ENCODE data around the gene TPST2.

DNA sequence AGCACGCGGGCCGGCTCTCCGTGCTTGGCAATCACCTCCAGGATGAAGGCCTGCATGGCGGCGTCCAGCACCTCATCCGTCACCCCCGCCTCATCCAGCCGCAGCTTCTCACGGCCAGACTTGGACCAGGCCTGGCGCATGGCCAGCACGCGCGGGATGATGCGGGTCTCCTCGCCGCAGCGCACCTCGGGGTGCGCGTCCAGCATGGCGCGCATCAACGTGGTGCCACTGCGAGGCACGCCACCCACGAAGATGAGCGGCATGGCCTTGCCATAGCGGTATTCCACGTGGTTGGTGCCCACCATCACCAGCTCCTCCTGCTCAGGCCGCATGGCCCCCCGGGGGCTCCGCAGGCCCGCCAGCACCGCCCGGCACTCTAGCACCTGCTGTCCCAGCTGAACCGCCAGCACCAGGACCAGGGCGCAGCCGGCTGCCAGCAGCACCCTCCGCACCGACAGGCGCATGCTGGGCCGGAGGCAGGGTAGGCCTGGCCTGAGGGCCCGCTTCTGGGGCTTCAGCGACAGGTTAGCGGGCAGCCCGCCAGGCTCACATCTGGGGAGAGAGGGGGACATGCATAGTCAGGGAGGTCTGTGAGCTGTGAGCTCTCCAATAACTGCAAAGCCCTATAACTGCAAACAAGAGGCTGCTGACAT is 48.6 kb downstream of the TPST2 start:
- TF ChIP-seq, protein P1, sequence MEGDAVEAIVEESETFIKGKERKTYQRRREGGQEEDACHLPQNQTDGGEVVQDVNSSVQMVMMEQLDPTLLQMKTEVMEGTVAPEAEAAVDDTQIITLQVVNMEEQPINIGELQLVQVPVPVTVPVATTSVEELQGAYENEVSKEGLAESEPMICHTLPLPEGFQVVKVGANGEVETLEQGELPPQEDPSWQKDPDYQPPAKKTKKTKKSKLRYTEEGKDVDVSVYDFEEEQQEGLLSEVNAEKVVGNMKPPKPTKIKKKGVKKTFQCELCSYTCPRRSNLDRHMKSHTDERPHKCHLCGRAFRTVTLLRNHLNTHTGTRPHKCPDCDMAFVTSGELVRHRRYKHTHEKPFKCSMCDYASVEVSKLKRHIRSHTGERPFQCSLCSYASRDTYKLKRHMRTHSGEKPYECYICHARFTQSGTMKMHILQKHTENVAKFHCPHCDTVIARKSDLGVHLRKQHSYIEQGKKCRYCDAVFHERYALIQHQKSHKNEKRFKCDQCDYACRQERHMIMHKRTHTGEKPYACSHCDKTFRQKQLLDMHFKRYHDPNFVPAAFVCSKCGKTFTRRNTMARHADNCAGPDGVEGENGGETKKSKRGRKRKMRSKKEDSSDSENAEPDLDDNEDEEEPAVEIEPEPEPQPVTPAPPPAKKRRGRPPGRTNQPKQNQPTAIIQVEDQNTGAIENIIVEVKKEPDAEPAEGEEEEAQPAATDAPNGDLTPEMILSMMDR (IDR thresholded peaks at IDR 0.05): no peak
- no peak for TF ChIP-seq POLR2A (IDR thresholded peaks at IDR 0.05)

Data from testis (tissue), 2 donors.